ENCODE results near the gene TMEM69.

GRCh38 chr1:45673956-45674355 lies 14.0 kb upstream of the TMEM69 start:
- TF ChIP-seq PHF8 (conservative IDR thresholded peaks at IDR 0.05; ENCODE audit: low read depth, low read length), result no peak
- TF ChIP-seq MAFK (IDR thresholded peaks at IDR 0.05; ENCODE audit: low read depth, low read length), result no peak
